Stimulated activated CD4-positive, alpha-beta T cell treated with anti-CD3 and anti-CD28 coated beads, Interleukin-1b, Interleukin-23, amount 100 ng/mL, for 4 hours (primary cell): ENCODE results near the gene CTNNB1.
"Not testable (repeated sequence)": the region's sequence is repeated elsewhere in the genome, so short reads cannot be mapped to it uniquely, and the experiment has no call there.

ENCODE experiments used
- DNase-seq, 2 donors: peaks; one replicate each; pipeline ENCODE4 v3.0.0-alpha.2; 2020; ENCODE audit warnings: low read depth in 2 of 2

Gene CTNNB1

GRCh38 chr3:41258239-41258800 lies 59.0 kb downstream of the CTNNB1 start:
- no peak for DNase-seq

GRCh38 chr3:41259449-41260062 lies 60.3 kb downstream of the CTNNB1 start:
- no peak for DNase-seq

- DNase-seq, result no peak
These were observed 60.8 kb downstream of the CTNNB1 start for GRCh38 chr3:41260063-41260450.

GRCh38 chr3:41265011-41265545 lies 65.8 kb downstream of the CTNNB1 start:
- DNase-seq, result no peak

GRCh38 chr3:41265823-41266273 lies 66.5 kb downstream of the CTNNB1 start:
- no peak for DNase-seq

- DNase-seq, result no peak
These were observed 68.8 kb downstream of the CTNNB1 start for GRCh38 chr3:41267975-41268640.

- no peak for DNase-seq
These were observed 73.4 kb downstream of the CTNNB1 start for GRCh38 chr3:41272667-41273066.

GRCh38 chr3:41274944-41275668 lies 75.8 kb downstream of the CTNNB1 start:
- DNase-seq, result no peak

GRCh38 chr3:41276191-41276590 lies 76.9 kb downstream of the CTNNB1 start:
- DNase-seq, result no peak

GRCh38 chr3:41277790-41278465 lies 78.6 kb downstream of the CTNNB1 start:
- DNase-seq, result no peak

GRCh38 chr3:41284934-41285333 lies 85.6 kb downstream of the CTNNB1 start:
- DNase-seq, result not testable (repeated sequence)

GRCh38 chr3:41286305-41286704 lies 87.0 kb downstream of the CTNNB1 start:
- no peak for DNase-seq

GRCh38 chr3:41288785-41289184 lies 89.5 kb downstream of the CTNNB1 start:
- DNase-seq, result no peak
